HepG2 (cell line): ENCODE data around the gene OARD1. TPM values are rescaled to one million over a fixed set of nuclear protein-coding genes. Genes with fewer than 3 reads are reported as not detected.

ENCODE experiments used
- ATM ChIP-seq: fragments of 450-650 bp; IDR thresholded peaks from 2 replicates; pipeline ENCODE4 v1.7.1; 2017; ENCODE audit warnings: mild to moderate bottlenecking, borderline replicate concordance
- CREB3 ChIP-seq: sonication (generic); formaldehyde crosslinking; IDR thresholded peaks from 2 replicates; pipeline ENCODE4 v1.5.0; 2020; ENCODE audit warnings: missing genetic modification reagents
- GATA4 ChIP-seq: sonication (generic); IDR thresholded peaks from 2 replicates; pipeline ENCODE4 v1.6.1; 2016; ENCODE audit warnings: antibody characterized with exemption, low read depth, borderline replicate concordance
- GMEB2 ChIP-seq: IDR thresholded peaks from 2 replicates; pipeline ENCODE4 v1.6.1; 2016; ENCODE audit warnings: missing biosample characterization, missing genetic modification reagents, low read depth
- HBP1 ChIP-seq: IDR thresholded peaks from 2 replicates; pipeline ENCODE4 v1.6.1; 2016; ENCODE audit warnings: low read depth, control low read depth
- KLF11 ChIP-seq: IDR thresholded peaks from 2 replicates; pipeline ENCODE4 v1.6.1; 2016; ENCODE audit warnings: missing compliant biosample characterization
- MLX ChIP-seq: IDR thresholded peaks from 2 replicates; pipeline ENCODE4 v1.6.1; 2016
- MXI1 ChIP-seq: IDR thresholded peaks from 3 replicates; pipeline ENCODE4 v1.6.1; 2012; ENCODE audit warnings: low read depth, low read length, inconsistent platforms, borderline replicate concordance
- MYC ChIP-seq: sonication (generic); formaldehyde crosslinking; IDR thresholded peaks from 2 replicates; pipeline ENCODE4 v1.9.0; 2021; ENCODE audit warnings: missing genetic modification reagents, borderline replicate concordance
- NCOA5 ChIP-seq: sonication (generic); formaldehyde crosslinking; IDR thresholded peaks from 2 replicates; pipeline ENCODE4 v1.4.0; 2020; ENCODE audit warnings: missing genetic modification reagents
- NCOR1 ChIP-seq: fragments of 200-600 bp; sonication (generic); IDR thresholded peaks from 2 replicates; pipeline ENCODE4 v1.7.0; 2017; ENCODE audit warnings: antibody characterized with exemption, low read length, borderline replicate concordance
- SMYD3 ChIP-seq: sonication (generic); formaldehyde crosslinking; IDR thresholded peaks from 2 replicates; pipeline ENCODE4 v1.8.1; 2023; ENCODE audit warnings: mild to moderate bottlenecking, missing genetic modification reagents
- THAP11 ChIP-seq: IDR thresholded peaks from 2 replicates; pipeline ENCODE4 v1.6.1; 2016; ENCODE audit warnings: missing biosample characterization, missing genetic modification reagents
- THAP7 ChIP-seq: sonication (generic); formaldehyde crosslinking; IDR thresholded peaks from 2 replicates; pipeline ENCODE4 v1.8.1; 2023; ENCODE audit warnings: mild to moderate bottlenecking, missing genetic modification reagents
- THYN1 ChIP-seq: sonication (generic); formaldehyde crosslinking; IDR thresholded peaks from 2 replicates; pipeline ENCODE4 v1.8.1; 2023; ENCODE audit warnings: low read depth, mild to moderate bottlenecking, moderate library complexity, missing genetic modification reagents, borderline replicate concordance
- YEATS2 ChIP-seq: sonication (generic); formaldehyde crosslinking; IDR thresholded peaks from 2 replicates; pipeline ENCODE4 v1.4.0; 2020; ENCODE audit warnings: missing genetic modification reagents, borderline replicate concordance
- ZBTB8A ChIP-seq: sonication (generic); formaldehyde crosslinking; IDR thresholded peaks from 2 replicates; pipeline ENCODE4 v1.4.0; 2020; ENCODE audit warnings: mild to moderate bottlenecking, low read depth, missing genetic modification reagents, borderline replicate concordance
- ZNF275 ChIP-seq: sonication (generic); formaldehyde crosslinking; IDR thresholded peaks from 2 replicates; pipeline ENCODE4 v1.8.0; 2022; ENCODE audit warnings: missing genetic modification reagents, mild to moderate bottlenecking, inconsistent platforms, borderline replicate concordance
- ZNF350 ChIP-seq: sonication (generic); formaldehyde crosslinking; IDR thresholded peaks from 2 replicates; pipeline ENCODE4 v1.4.0; 2020; ENCODE audit warnings: mild to moderate bottlenecking, low read depth, missing genetic modification reagents, borderline replicate concordance
- ZNF562 ChIP-seq: sonication (generic); formaldehyde crosslinking; IDR thresholded peaks from 2 replicates; pipeline ENCODE4 v1.8.0; 2022; ENCODE audit warnings: missing genetic modification reagents, borderline replicate concordance
- ZNF607 ChIP-seq: sonication (generic); formaldehyde crosslinking; IDR thresholded peaks from 2 replicates; pipeline ENCODE4 v1.5.1; 2020; ENCODE audit warnings: missing genetic modification reagents, mild to moderate bottlenecking, borderline replicate concordance
- polyA plus RNA-seq, 8 experiments: library from polyadenylated mRNA; depleted of rRNA in 3 of 8; stranded (reverse) in 7 of 8; unstranded in 1 of 8; fragments of >200 nt; fragmentation: Illumina TruSeq in 4 of 8; extraction: Trizol in 4 of 8; gene quantifications; 2 replicates each; pipeline versions ENCODE4 v1.2.1 to v1.2.3, GENCODE V29; 2011 to 2016; ENCODE audit warnings: low read depth in 4 of 8, missing spikeins in 1 of 8, mixed read lengths in 1 of 8; ENCODE audit not compliant: insufficient read depth in 1 of 8
- total RNA-seq, 5 experiments: library from RNA; depleted of rRNA; stranded (reverse); fragments of >200 nt; fragmentation: Illumina TruSeq; extraction: Trizol; gene quantifications; 2 replicates each; pipeline ENCODE4 v1.2.3, GENCODE V29; 2016; ENCODE audit warnings: low read depth in 1 of 5

OARD1 gene
- total and polyA plus RNA-seq, 2 of the 13 experiments (the other 11 are each of a cell fraction or from before 2014, with no cell fraction given), result 18.4 to 49.0 TPM

GRCh38 chr6:41071923-41072835 lies at the start of gene OARD1 (continued):
- TF ChIP-seq HBP1 (CRISPR knock-in tag) (peak; percentile 22), ZNF350 (CRISPR knock-in tag) (peak; percentile 92), ATM (no peak), ZBTB8A (CRISPR knock-in tag) (0 out of 2 replicates have a peak, but pooled peaks have one; percentile 58), THAP11 (CRISPR knock-in tag) (peak; percentile 93), NCOA5 (CRISPR knock-in tag) (no peak), MXI1 (peak; percentile 67; the same call in 1 of the 3 replicates), NCOR1 (peak; percentile 54; the same call in 1 of the 2 replicates), THYN1 (no peak), GATA4 (peak; percentile 38; the same call in 1 of the 2 replicates), MYC (CRISPR knock-in tag) (peak; percentile 57), GMEB2 (CRISPR knock-in tag) (peak; percentile 59; the same call in 1 of the 2 replicates), THAP7 (CRISPR knock-in tag) (peak; percentile 89), SMYD3 (CRISPR knock-in tag) (no peak), ZNF275 (CRISPR knock-in tag) (0 out of 2 replicates have a peak, but pooled peaks have one; percentile 53), KLF11 (no peak), CREB3 (CRISPR knock-in tag) (0 out of 2 replicates have a peak, but pooled peaks have one; percentile 65), ZNF607 (CRISPR knock-in tag) (peak; percentile 22; the same call in 1 of the 2 replicates), YEATS2 (CRISPR knock-in tag) (peak; percentile 68), ZNF562 (CRISPR knock-in tag) (no peak), MLX (CRISPR knock-in tag) (peak; percentile 34; the same call in 1 of the 2 replicates)
